Keratinocyte (primary cell): Measurements from ENCODE around the gene CSK. TPM values are rescaled to one million over a fixed set of nuclear protein-coding genes. Genes with fewer than 3 reads are reported as not detected.

ENCODE experiments used
- DNase-seq: peaks from one replicate; pipeline ENCODE4 v3.0.0-alpha.2; 2011; ENCODE audit warnings: low read depth, missing footprints, low spot score
- FAIRE-seq: peaks from 2 replicates; lab custom pipeline; 2011; peaks lifted over from hg19 to GRCh38; lab: Jason Lieb, UNC
- H2AFZ ChIP-seq: 2 replicates; pipeline ENCODE4 v1.6.0; 2012; ENCODE audit warnings: low read length, control low read depth, inconsistent platforms; ENCODE audit not compliant: control insufficient read depth
- H3K27ac ChIP-seq: 2 replicates; pipeline ENCODE4 v1.5.1; 2011; ENCODE audit warnings: low read length; ENCODE audit not compliant: control insufficient read depth, insufficient read depth
- H3K27me3 ChIP-seq: 3 replicates; pipeline ENCODE4 v1.6.0; 2011; ENCODE audit warnings: low read length; ENCODE audit not compliant: control insufficient read depth, insufficient read depth; ENCODE audit errors: extremely low read depth
- H3K36me3 ChIP-seq, 2 experiments: 2 replicates in 1 of 2; 3 replicates in 1 of 2; pipeline ENCODE4 v1.5.1; 2011; ENCODE audit warnings: low read length in 2 of 2, mild to moderate bottlenecking in 1 of 2; ENCODE audit not compliant: control insufficient read depth in 2 of 2, insufficient read depth in 2 of 2; ENCODE audit errors: extremely low read depth in 1 of 2
- H3K4me1 ChIP-seq: 3 replicates; pipeline ENCODE4 v1.5.1; 2011; ENCODE audit warnings: low read length; ENCODE audit not compliant: control insufficient read depth, insufficient read depth; ENCODE audit errors: extremely low read depth
- H3K4me2 ChIP-seq: 3 replicates; pipeline ENCODE4 v1.6.0; 2011; ENCODE audit warnings: low read depth, low read length; ENCODE audit not compliant: control insufficient read depth, insufficient read depth; ENCODE audit errors: extremely low read depth
- H3K4me3 ChIP-seq, 3 experiments: fragments of 200-600 bp in 1 of 3; sonication (generic) in 1 of 3; 2 replicates in 2 of 3; 3 replicates in 1 of 3; pipeline ENCODE4 v1.5.1; 2011 to 2016; ENCODE audit warnings: low read length in 3 of 3, mild to moderate bottlenecking in 3 of 3, control low read depth in 2 of 3, inconsistent platforms in 1 of 3, low read depth in 1 of 3, mixed read lengths in 1 of 3, mixed run types in 1 of 3, moderate library complexity in 1 of 3; ENCODE audit not compliant: control insufficient read depth in 2 of 3, insufficient read depth in 2 of 3; ENCODE audit errors: extremely low read depth in 1 of 3
- H3K79me2 ChIP-seq: 2 replicates; pipeline ENCODE4 v1.6.0; 2012; ENCODE audit warnings: low read length; ENCODE audit not compliant: control insufficient read depth, insufficient read depth
- H3K9ac ChIP-seq: 3 replicates; pipeline ENCODE4 v1.6.0; 2011; ENCODE audit warnings: low read length; ENCODE audit not compliant: control insufficient read depth, insufficient read depth; ENCODE audit errors: extremely low read depth
- H3K9me1 ChIP-seq: 3 replicates; pipeline ENCODE4 v1.6.0; 2011; ENCODE audit warnings: low read length; ENCODE audit not compliant: control insufficient read depth, insufficient read depth; ENCODE audit errors: extremely low read depth
- H3K9me3 ChIP-seq: 2 replicates; pipeline ENCODE4 v1.5.1; 2012; ENCODE audit warnings: low read depth, low read length; ENCODE audit not compliant: control insufficient read depth
- H4K20me1 ChIP-seq: 3 replicates; pipeline ENCODE4 v1.6.0; 2011; ENCODE audit warnings: low read length; ENCODE audit not compliant: control insufficient read depth, insufficient read depth; ENCODE audit errors: extremely low read depth
- CTCF ChIP-seq, 3 experiments: IDR thresholded peaks in 1 of 3; conservative IDR thresholded peaks in 1 of 3; optimal IDR thresholded peaks in 1 of 3; 2 replicates in 2 of 3; 3 replicates in 1 of 3; pipeline versions ENCODE3 to v1.5.1; 2011; ENCODE audit warnings: low read length in 3 of 3, mild to moderate bottlenecking in 3 of 3, moderate library complexity in 2 of 3, control low read depth in 1 of 3, inconsistent platforms in 1 of 3; ENCODE audit not compliant: insufficient read depth in 2 of 3; ENCODE audit errors: extremely low read depth in 1 of 3
- EZH2 ChIP-seq: IDR thresholded peaks from one replicate; pipeline ENCODE4 v1.6.1; 2012; ENCODE audit warnings: inconsistent platforms, mild to moderate bottlenecking, low read length, moderate library complexity
- dilution Hi-C: fragments of 300-500 bp; cut with MboI; formaldehyde crosslinking; loops from one replicate; pipeline ENCODE4 v1.7.0; 2020; ENCODE audit warnings: low sequenced_read_pairs; ENCODE audit not compliant: extremely low pct_ligation_motif_present
- polyA plus RNA-seq, 5 experiments: library from polyadenylated mRNA; depleted of rRNA in 3 of 5; stranded (reverse) in 3 of 5; stranded (forward) in 1 of 5; unstranded in 1 of 5; fragments of >200 nt; gene quantifications; 1 replicate in 1 of 5; 2 replicates in 3 of 5; 3 replicates in 1 of 5; pipeline versions ENCODE4 v1.2.1 to v1.2.3, GENCODE V29; 2011 to 2012; ENCODE audit warnings: missing spikeins in 2 of 5, low read depth in 1 of 5, low replicate concordance in 1 of 5

The CSK gene
- polyA plus RNA-seq, 1 donor (not counting 4 experiments of a cell fraction or from before 2014, with no cell fraction given), result 17.2 TPM

- dilution Hi-C loops, result loop anchor here (10.0 kb wide), 1 partner anchor 125 kb away; no protein-coding TSS in a partner anchor
- no peak overlapping the region for H3K9ac ChIP-seq
- no peak overlapping the region for H2AFZ ChIP-seq
- peaks cover 7% of the 10 kb centered on the region for H3K4me1 ChIP-seq
- H3K4me2 ChIP-seq, result no peak overlapping the region
- H3K27me3 ChIP-seq, result peaks cover 14% of the 10 kb centered on the region
- H3K9me1 ChIP-seq, result no peaks in the 10 kb centered on the region
- H3K27ac ChIP-seq, result no peak overlapping the region
- FAIRE-seq, result no peak
- no peaks in the 10 kb centered on the region for H3K9me3 ChIP-seq
- DNase-seq, result no peak
- no peak for TF ChIP-seq EZH2
- H3K79me2 ChIP-seq, result no peaks in the 10 kb centered on the region
- no peaks in the 10 kb centered on the region for H4K20me1 ChIP-seq
- H3K4me3 ChIP-seq, result no peak overlapping the region
- no peaks in the 10 kb centered on the region for H3K36me3 ChIP-seq
Measured at GRCh38 chr15:74769463-74770025, 12.3 kb upstream of the CSK start.

DNA sequence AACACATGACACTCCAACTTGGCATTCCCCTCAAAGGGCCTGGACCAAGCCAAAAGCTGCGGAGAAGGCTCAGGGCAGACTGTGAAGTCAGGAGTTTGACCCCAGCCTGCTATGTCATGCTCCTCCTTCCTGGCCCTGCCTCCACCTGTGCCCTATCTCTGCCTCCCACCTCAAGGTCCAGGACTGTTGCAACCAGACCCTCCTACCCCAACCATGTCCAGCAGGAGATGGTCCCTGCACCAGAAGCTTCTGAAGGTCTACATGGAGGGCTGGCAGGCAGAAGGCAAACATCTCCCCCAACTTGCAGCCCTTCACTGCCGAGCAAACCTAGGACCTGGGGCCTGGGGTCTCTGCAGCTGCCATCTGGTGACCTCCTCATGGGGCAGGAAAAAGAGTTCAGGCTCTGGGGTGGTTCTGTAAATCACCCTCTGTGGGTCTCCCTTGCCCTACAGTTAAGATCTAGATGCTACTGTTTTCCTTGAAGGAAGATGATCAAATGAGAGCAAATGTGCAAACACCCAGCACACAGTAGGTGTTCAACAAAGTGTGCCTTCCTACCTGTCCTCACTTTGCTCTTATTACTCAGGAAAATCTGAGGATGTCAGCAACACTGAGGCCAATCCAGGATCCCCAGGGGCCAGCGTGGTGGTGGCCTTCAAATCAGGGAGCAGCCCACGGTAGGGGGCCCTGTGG, 11.5 kb upstream of the CSK start:
- Histone ChIP-seq H3K27me3 (peaks cover 14% of the 10 kb centered on the region), H4K20me1 (no peaks in the 10 kb centered on the region), H3K4me2 (no peak overlapping the region), H3K36me3 (no peaks in the 10 kb centered on the region), H3K9ac (no peak overlapping the region), H3K27ac (no peak overlapping the region), H3K79me2 (no peaks in the 10 kb centered on the region), H2AFZ (no peak overlapping the region), H3K9me3 (no peaks in the 10 kb centered on the region), H3K4me3 (no peak overlapping the region), H3K4me1 (peaks cover 7% of the 10 kb centered on the region), H3K9me1 (no peaks in the 10 kb centered on the region)
- dilution Hi-C loops, result loop anchor here (10.0 kb wide), 1 partner anchor 126 kb away; no protein-coding TSS in a partner anchor
- DNase-seq, result no peak
- TF ChIP-seq EZH2 (no peak), CTCF (optimal IDR thresholded peaks at IDR 0.05 in 1 of 3, IDR thresholded peaks at IDR 0.05 in 1 of 3, conservative IDR thresholded peaks at IDR 0.05 in 1 of 3; ENCODE audit: extremely low read depth in 1 of 3, insufficient read depth in 2 of 3, low read length in 3 of 3) (no peak)
- FAIRE-seq, result no peak
